ENCODE measurements around the gene DLGAP1.

GRCh38 chr18:3906116-3906750 lies 548.9 kb downstream of the DLGAP1 start:
- TF ChIP-seq POLR2A (IDR thresholded peaks at IDR 0.05; ENCODE audit: low read length) = no peak
- TF ChIP-seq GATA1 (IDR thresholded peaks at IDR 0.05; ENCODE audit: low read depth, low read length) = no peak

Measured in erythroblast (primary cell).